ENCODE measurements around the gene MUCL3.

GRCh38 chr6:30944051-30944450, 3.3 kb downstream of the MUCL3 start:
- TF ChIP-seq CTCF (conservative IDR thresholded peaks at IDR 0.05; ENCODE audit: low read depth, low read length) (no peak), EZH2 (IDR thresholded peaks at IDR 0.05; ENCODE audit: borderline replicate concordance, low read depth, low read length, poor library complexity, severe bottlenecking) (no peak)
